ENCODE data around the gene FOXN4.
"Not testable (repeated sequence)": the region's sequence is repeated elsewhere in the genome, so short reads cannot be mapped to it uniquely, and the experiment has no call there.

FOXN4 gene

GRCh38 chr12:109330282-109331230 is 21.5 kb upstream of the FOXN4 start:
- no peak for DNase-seq (ENCODE audit: low spot score)
- in situ Hi-C loops (cut with MboI; ENCODE audit: low pct_unique_long_range_greater_than_20kb, low sequenced_read_pairs, unreplicated experiment), result no loop called here
- no peak for TF ChIP-seq CTCF (IDR thresholded peaks at IDR 0.05; ENCODE audit: extremely low read depth, insufficient read depth, missing control alignments)

GRCh38 chr12:109329686-109330085 is 20.6 kb upstream of the FOXN4 start:
- in situ Hi-C loops (cut with MboI; ENCODE audit: low pct_unique_long_range_greater_than_20kb, low sequenced_read_pairs, unreplicated experiment), result no loop called here
- no peak for DNase-seq (ENCODE audit: low spot score)
- no peak for TF ChIP-seq CTCF (IDR thresholded peaks at IDR 0.05; ENCODE audit: extremely low read depth, insufficient read depth, missing control alignments)

- in situ Hi-C loops (cut with MboI; ENCODE audit: low pct_unique_long_range_greater_than_20kb, low sequenced_read_pairs, unreplicated experiment), result no loop called here
- no peak for TF ChIP-seq CTCF (IDR thresholded peaks at IDR 0.05; ENCODE audit: extremely low read depth, insufficient read depth, missing control alignments)
- DNase-seq (ENCODE audit: low spot score), result no peak
Observed at GRCh38 chr12:109329003-109329402, 19.9 kb upstream of the FOXN4 start.

GRCh38 chr12:109321294-109321693 is 12.2 kb upstream of the FOXN4 start:
- in situ Hi-C loops (cut with MboI; ENCODE audit: low pct_unique_long_range_greater_than_20kb, low sequenced_read_pairs, unreplicated experiment); DNase-seq (ENCODE audit: low spot score): not testable (repeated sequence)

- peak; percentile 31 for DNase-seq (ENCODE audit: low spot score)
- in situ Hi-C loops (cut with MboI; ENCODE audit: low pct_unique_long_range_greater_than_20kb, low sequenced_read_pairs, unreplicated experiment), result no loop called here
- no peak for TF ChIP-seq CTCF (IDR thresholded peaks at IDR 0.05; ENCODE audit: extremely low read depth, insufficient read depth, missing control alignments)
Observed at GRCh38 chr12:109310247-109311125, 1.4 kb upstream of the FOXN4 start.

GRCh38 chr12:109309381-109310246 is 530 bp upstream of the FOXN4 start:
- TF ChIP-seq CTCF (IDR thresholded peaks at IDR 0.05; ENCODE audit: extremely low read depth, insufficient read depth, missing control alignments), result no peak
- DNase-seq (ENCODE audit: low spot score), result peak; percentile 38
- in situ Hi-C loops (cut with MboI; ENCODE audit: low pct_unique_long_range_greater_than_20kb, low sequenced_read_pairs, unreplicated experiment), result no loop called here
